Inflammatory macrophage (primary cell): ENCODE data around the gene AKT2.
A peak's percentile ranks its signal among the peaks of the same experiment; 100 is the strongest.
"Not testable (repeated sequence)": the region's sequence is repeated elsewhere in the genome, so short reads cannot be mapped to it uniquely, and the experiment has no call there.

Experiments
- DNase-seq, 2 donors: peaks; one replicate each; pipeline ENCODE4 v3.0.0-alpha.2; 2020 to 2022
- total RNA-seq, 18 experiments: gene quantifications; one replicate each; lab custom pipeline; 2026; ENCODE audit warnings: mixed read lengths in 6 of 18, inconsistent platforms in 2 of 18; lab: John Stamatoyannopoulos, UW

The AKT2 gene
- total RNA-seq, result 46.0 to 112 (median 83.8) reads per million in 18 experiments

- peak in 1 of 2 donors; percentile 2 for DNase-seq
These were observed at the start of gene AKT2 for GRCh38 chr19:40284501-40285352. Gene AKT2, minus strand, starts transcription at chr19:40285345. Its CDS starts 20,078 bp downstream, at chr19:40265267.

- not testable (repeated sequence) for DNase-seq
These were observed 47.9 kb upstream of the AKT2 start for GRCh38 chr19:40333083-40333482.

GRCh38 chr19:40332669-40333068, 47.5 kb upstream of the AKT2 start:
- DNase-seq, result no peak

- no peak for DNase-seq
These were observed 45.9 kb upstream of the AKT2 start for GRCh38 chr19:40331052-40331451.

- DNase-seq, result no peak
These were observed 41.1 kb upstream of the AKT2 start for GRCh38 chr19:40326201-40326600.

GRCh38 chr19:40323705-40324104, 38.6 kb upstream of the AKT2 start:
- DNase-seq, result no peak

- DNase-seq, result no peak
These were observed 37.9 kb upstream of the AKT2 start for GRCh38 chr19:40322951-40323615.

GRCh38 chr19:40322271-40322610, 37.1 kb upstream of the AKT2 start:
- DNase-seq, result no peak

- DNase-seq, result no peak
These were observed 36.6 kb upstream of the AKT2 start for GRCh38 chr19:40321566-40322270.

GRCh38 chr19:40321076-40321475, 35.9 kb upstream of the AKT2 start:
- DNase-seq, result no peak

GRCh38 chr19:40320558-40320935, 35.4 kb upstream of the AKT2 start:
- no peak for DNase-seq

GRCh38 chr19:40317338-40317737, 32.2 kb upstream of the AKT2 start:
- DNase-seq, result no peak

- no peak for DNase-seq
These were observed 30.8 kb upstream of the AKT2 start for GRCh38 chr19:40315812-40316470.

- peak; percentile 27 to 41 for DNase-seq
These were observed 29.5 kb upstream of the AKT2 start for GRCh38 chr19:40314656-40315055.

GRCh38 chr19:40313229-40313983, 28.3 kb upstream of the AKT2 start:
- DNase-seq, result no peak

- no peak for DNase-seq
These were observed 27.4 kb upstream of the AKT2 start for GRCh38 chr19:40312533-40312932.

GRCh38 chr19:40309666-40310065, 24.5 kb upstream of the AKT2 start:
- no peak for DNase-seq

GRCh38 chr19:40305403-40305802, 20.3 kb upstream of the AKT2 start:
- peak; percentile 90 to 92 for DNase-seq

GRCh38 chr19:40304306-40304705, 19.2 kb upstream of the AKT2 start:
- DNase-seq, result no peak

- no peak for DNase-seq
These were observed 18.6 kb upstream of the AKT2 start for GRCh38 chr19:40303765-40304164.

- DNase-seq, result no peak
These were observed 17.3 kb upstream of the AKT2 start for GRCh38 chr19:40302224-40303011.
